ENCODE data around the gene SLC5A12.

GRCh38 chr11:26698224-26698623 is 23.6 kb downstream of the SLC5A12 start:
- no peak for TF ChIP-seq FOXK2 (IDR thresholded peaks at IDR 0.05)
- TF ChIP-seq SP1 (IDR thresholded peaks at IDR 0.05): no peak
- no peak for TF ChIP-seq FOXM1 (IDR thresholded peaks at IDR 0.05; ENCODE audit: borderline replicate concordance)
